Testis (tissue), 2 donors: Measurements from ENCODE around the gene DCTD.

Experiments
- POLR2A ChIP-seq: fragments of 450-650 bp; IDR thresholded peaks from one replicate; pipeline ENCODE4 v1.6.1; 2017; ENCODE audit warnings: antibody characterized with exemption, mild to moderate bottlenecking, moderate library complexity
- TF ChIP-seq, protein P1 (sequence below), 3 experiments: fragments of 450-650 bp in 2 of 3; fragments of 200-600 bp in 1 of 3; sonication (generic) in 1 of 3; IDR thresholded peaks; one replicate each; pipeline ENCODE4 v1.5.1; 2016 to 2019; ENCODE audit warnings: antibody characterized with exemption in 3 of 3, mild to moderate bottlenecking in 2 of 3, moderate library complexity in 1 of 3

DNA sequence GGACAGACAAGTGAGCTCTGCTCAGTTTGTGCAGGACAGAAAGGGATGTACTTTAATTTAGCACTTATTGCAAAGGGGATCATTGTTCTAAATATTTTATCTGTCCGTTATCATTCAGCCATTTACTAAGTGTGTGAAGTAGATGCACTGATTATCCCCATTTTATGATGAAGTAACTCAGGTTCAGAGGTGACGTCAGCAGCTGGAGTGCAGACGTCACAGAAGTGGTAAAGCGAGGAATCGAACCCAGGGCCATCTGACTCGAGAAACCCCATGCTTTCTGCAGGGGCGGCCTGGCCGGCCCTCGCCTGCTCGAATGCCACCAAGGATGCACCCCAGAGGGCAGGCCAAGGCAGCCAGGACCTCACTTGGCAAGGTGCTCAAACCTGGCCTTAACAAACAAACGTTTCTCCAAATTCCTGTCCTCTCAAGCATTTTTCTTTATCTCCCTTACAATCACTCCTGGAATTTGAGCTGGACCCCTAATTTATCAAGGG, 75.0 kb downstream of the DCTD start:
- TF ChIP-seq, protein P1, sequence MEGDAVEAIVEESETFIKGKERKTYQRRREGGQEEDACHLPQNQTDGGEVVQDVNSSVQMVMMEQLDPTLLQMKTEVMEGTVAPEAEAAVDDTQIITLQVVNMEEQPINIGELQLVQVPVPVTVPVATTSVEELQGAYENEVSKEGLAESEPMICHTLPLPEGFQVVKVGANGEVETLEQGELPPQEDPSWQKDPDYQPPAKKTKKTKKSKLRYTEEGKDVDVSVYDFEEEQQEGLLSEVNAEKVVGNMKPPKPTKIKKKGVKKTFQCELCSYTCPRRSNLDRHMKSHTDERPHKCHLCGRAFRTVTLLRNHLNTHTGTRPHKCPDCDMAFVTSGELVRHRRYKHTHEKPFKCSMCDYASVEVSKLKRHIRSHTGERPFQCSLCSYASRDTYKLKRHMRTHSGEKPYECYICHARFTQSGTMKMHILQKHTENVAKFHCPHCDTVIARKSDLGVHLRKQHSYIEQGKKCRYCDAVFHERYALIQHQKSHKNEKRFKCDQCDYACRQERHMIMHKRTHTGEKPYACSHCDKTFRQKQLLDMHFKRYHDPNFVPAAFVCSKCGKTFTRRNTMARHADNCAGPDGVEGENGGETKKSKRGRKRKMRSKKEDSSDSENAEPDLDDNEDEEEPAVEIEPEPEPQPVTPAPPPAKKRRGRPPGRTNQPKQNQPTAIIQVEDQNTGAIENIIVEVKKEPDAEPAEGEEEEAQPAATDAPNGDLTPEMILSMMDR (IDR thresholded peaks at IDR 0.05): no peak
- TF ChIP-seq POLR2A: no peak
